SK-MEL-5 (cell line): ENCODE measurements around the gene CDKN3. TPM values are rescaled to one million over a fixed set of nuclear protein-coding genes. Genes with fewer than 3 reads are reported as not detected.
"Not testable (repeated sequence)": the region's sequence is repeated elsewhere in the genome, so short reads cannot be mapped to it uniquely, and the experiment has no call there.

Experiments used
- DNase-seq: peaks from one replicate; pipeline ENCODE4 v3.0.0-alpha.2; 2016; ENCODE audit warnings: low read depth, low spot score
- in situ Hi-C: cut with HindIII; loops from 2 replicates; pipeline ENCODE4 v1.10.0; 2016; ENCODE audit warnings: low sequenced_read_pairs, high pct_unique_total_duplicates, low pct_unique_long_range_greater_than_20kb
- total RNA-seq: library from RNA; depleted of rRNA; stranded (reverse); fragments of >200 nt; shearing (Covaris generic); gene quantifications from 2 replicates; pipeline ENCODE4 v1.2.3, GENCODE V29; 2014

CDKN3 gene
- total RNA-seq, 1 experiment from 2014 or later, result 64.0 TPM

GRCh38 chr14:54366736-54367735 lies 29.8 kb upstream of the CDKN3 start:
- in situ Hi-C loops, result no loop called here

GRCh38 chr14:54368291-54368690 lies 28.5 kb upstream of the CDKN3 start:
- DNase-seq, result no peak
- in situ Hi-C loops, result no loop called here

More at GRCh38 chr14:54366736-54367735, 29.8 kb upstream of the CDKN3 start:
- peak; percentile 87 for DNase-seq

- in situ Hi-C loops, result no loop called here
- no peak for DNase-seq
Observed at GRCh38 chr14:54369343-54369742, 27.5 kb upstream of the CDKN3 start.

- no peak for DNase-seq
- in situ Hi-C loops, result no loop called here
Observed at GRCh38 chr14:54370323-54371198, 26.2 kb upstream of the CDKN3 start.

GRCh38 chr14:54374117-54374884 lies 22.5 kb upstream of the CDKN3 start:
- in situ Hi-C loops, result no loop called here
- no peak for DNase-seq

GRCh38 chr14:54377501-54377900 lies 19.3 kb upstream of the CDKN3 start:
- DNase-seq, result no peak
- in situ Hi-C loops, result no loop called here

- DNase-seq, in situ Hi-C loops: not testable (repeated sequence)
Observed at GRCh38 chr14:54378893-54379292, 17.9 kb upstream of the CDKN3 start.

GRCh38 chr14:54380558-54380957 lies 16.2 kb upstream of the CDKN3 start:
- in situ Hi-C loops, DNase-seq: not testable (repeated sequence)

GRCh38 chr14:54381821-54382220 lies 15.0 kb upstream of the CDKN3 start:
- in situ Hi-C loops, result no loop called here
- no peak for DNase-seq

GRCh38 chr14:54383835-54384234 lies 13.0 kb upstream of the CDKN3 start:
- no peak for DNase-seq
- in situ Hi-C loops, result no loop called here

GRCh38 chr14:54385556-54385955 lies 11.3 kb upstream of the CDKN3 start:
- DNase-seq, result no peak
- in situ Hi-C loops, result no loop called here

GRCh38 chr14:54387328-54387727 lies 9.5 kb upstream of the CDKN3 start:
- no peak for DNase-seq
- in situ Hi-C loops, result no loop called here

- no peak for DNase-seq
- in situ Hi-C loops, result no loop called here
Observed at GRCh38 chr14:54392131-54392859, 4.5 kb upstream of the CDKN3 start.

GRCh38 chr14:54392986-54393884 lies 3.6 kb upstream of the CDKN3 start:
- DNase-seq, in situ Hi-C loops: not testable (repeated sequence)

- DNase-seq, result no peak
- in situ Hi-C loops, result no loop called here
Observed at GRCh38 chr14:54394596-54394995, 2.2 kb upstream of the CDKN3 start.

- DNase-seq, result no peak
- in situ Hi-C loops, result no loop called here
Observed at GRCh38 chr14:54395284-54395683, 1.5 kb upstream of the CDKN3 start.
